ENCODE results near the gene PPP1R3C.

Gene PPP1R3C

GRCh38 chr10:91597197-91597881 is 35.5 kb downstream of the PPP1R3C start:
- DNase-seq = no peak

DNA sequence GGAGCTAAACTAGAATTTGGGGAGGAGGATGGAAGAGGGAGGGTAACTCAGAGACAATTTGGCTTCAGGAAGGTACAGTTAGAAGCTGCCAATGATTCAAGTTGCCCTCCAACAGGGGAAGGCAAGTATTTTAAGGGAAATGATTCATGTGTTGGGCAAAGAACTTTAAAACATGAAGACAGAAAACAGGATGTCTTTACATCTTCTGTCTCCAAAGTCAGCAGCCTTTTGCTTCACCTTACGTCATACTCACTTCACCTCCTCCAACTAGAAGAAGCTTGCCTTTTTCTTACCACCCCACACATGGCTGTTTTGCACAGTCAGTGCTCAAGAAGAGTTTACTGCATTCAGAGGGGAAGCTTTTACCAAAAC is 36.1 kb downstream of the PPP1R3C start:
- no peak for DNase-seq

- DNase-seq = no peak
Observed at GRCh38 chr10:91593834-91594233, 39.0 kb downstream of the PPP1R3C start.

GRCh38 chr10:91593366-91593765 is 39.5 kb downstream of the PPP1R3C start:
- DNase-seq = no peak

GRCh38 chr10:91592266-91592975 is 40.5 kb downstream of the PPP1R3C start:
- no peak for DNase-seq

DNA sequence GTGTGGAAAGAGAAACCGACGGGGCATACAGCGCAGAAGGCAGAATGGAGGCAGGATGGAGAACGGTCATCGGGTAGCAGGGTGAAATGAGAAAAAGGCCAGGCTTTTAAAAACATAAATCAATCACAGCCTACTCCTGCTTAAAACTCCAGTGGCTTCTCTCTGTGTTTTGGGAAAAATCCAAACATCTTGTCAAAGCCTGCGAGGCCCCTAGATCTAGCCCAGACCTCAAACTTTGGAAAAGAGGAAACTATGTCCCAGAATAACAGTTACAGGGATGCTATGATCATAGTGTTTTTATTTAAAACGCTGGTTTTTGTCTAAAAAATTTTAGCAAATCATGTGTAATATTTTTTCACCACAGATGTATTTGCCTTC is 41.1 kb downstream of the PPP1R3C start:
- DNase-seq = no peak

DNA sequence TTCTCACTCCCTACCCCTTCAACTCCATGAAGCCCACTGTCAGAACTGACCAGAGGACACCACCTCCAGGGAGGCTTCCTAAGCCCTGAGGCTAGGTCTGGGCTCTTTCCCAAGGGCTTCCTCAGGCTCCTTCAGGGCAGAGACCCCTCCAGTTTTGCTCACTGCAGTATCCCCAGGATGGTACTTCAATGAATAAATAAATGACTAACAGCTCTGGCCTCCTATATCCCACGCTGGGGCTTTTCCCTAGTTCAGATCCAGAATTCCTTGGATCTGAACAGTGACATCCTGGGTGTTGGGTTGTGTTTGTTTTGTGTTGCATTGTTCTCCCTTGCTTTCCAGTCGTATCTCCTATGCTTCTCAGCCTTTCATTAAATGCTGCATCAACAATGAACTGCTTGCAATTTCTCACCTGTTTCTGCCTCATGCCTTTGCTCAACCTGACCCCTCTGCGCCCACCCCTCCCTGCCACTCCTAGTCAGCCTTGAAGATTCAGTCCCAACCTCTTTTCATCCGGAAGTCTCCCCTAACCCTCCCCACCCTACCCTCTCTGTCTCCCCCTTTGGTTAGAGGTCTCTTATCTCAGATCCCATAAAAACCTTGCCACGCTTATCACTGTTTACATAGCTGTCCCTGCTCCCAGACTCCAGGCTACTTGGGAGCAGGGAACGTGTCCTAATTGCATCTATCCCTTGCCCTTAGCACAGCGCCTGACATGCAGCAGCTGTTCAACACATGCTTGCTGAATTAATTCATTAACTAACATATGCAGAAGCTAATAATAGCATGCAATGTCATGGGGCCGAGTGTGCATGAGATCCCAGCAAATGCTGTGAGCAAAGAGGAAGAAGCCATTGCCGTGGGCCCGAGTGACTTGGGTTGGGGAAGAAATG is 41.7 kb downstream of the PPP1R3C start:
- DNase-seq = no peak

- no peak for DNase-seq
Observed at GRCh38 chr10:91590142-91590903, 42.5 kb downstream of the PPP1R3C start.

DNA sequence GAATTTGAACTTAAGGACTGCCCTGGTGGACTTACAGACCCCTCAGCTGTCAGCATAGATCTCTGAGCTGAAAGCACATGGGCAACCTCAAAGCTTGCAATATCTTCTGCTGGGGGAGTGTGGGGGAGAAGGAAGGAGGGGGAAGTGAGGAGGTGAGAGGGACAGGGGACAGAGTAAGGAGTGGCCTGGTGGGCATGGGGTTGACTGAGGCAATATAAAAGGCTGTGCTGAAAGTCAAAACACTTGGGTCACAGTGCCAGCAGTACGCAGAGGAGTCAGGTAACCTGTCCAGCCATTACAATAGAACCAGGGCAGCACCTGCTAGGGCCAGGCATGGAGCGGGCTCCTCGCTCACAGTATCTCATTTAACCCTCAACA is 43.2 kb downstream of the PPP1R3C start:
- DNase-seq = no peak

DNA sequence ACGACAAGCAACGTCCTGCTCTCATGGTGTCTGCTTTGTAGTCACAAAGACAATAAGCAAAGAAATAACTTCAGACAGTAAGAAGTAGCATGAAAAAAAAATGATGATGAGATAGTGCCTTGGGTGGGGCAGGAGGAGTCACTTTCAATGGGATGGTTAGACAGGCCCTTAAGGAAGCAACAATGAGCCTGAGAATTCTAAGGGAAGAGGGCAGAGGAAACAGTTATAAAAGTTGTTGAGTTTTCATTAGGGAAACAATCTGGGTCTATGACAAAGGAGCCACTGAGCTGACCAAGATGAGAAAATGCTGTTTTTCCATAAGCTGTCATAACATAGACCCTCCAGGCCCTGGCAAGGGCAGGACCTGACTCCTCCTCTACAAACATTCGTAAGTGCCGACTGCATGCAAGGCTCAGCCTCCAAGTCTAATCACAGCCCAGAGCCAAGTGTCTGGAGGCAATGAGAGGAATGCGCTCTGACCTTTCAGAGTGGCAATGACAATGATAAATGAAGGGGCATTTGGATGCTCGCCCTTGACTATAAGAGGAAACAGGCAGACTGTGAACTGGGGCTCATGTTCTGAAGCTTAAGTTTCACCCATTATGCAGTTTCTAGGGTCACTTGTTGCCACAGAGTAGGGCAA is 43.7 kb downstream of the PPP1R3C start:
- DNase-seq = no peak

DNA sequence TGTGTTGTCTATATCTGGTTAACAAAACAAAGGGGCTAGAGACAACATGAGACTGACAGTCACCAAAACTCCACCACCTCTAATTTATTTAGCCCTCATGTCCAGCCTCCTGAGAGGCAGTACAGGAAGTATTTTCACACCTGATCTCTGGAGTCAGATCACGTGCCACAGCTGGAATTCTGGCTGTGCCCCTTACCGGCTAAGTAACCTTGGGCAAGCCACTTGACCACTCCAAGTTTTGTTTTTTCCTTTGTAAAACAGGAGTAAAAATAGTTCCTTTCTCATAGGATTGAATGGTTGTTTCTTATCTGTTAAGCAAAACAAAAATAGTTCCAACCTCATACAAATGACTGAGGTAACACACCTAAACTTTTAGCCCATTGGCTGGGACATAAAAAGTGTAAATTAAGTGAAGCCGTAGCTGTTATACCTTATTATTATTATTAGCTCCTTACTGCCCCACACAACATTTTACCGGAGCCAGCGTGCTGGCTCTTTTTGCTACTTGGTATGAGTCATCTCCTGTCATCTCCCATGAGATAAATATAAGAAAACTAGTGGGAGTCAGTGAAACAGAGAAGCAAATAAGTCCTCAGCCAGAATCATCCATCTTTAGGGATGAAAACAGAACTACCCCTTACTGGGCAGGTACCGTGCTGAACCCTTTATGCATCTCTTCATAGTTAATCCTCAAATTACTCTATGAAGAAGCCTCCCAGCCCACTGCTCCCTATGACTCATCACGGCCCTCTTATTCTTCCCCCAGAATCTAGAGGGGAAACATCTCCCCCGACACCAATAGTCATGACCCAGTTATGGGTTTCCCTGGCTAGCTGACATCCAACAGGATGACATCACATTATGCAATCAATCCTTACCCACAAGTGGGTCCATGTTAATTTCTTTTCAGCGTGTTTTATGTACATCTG is 44.9 kb downstream of the PPP1R3C start:
- DNase-seq = no peak

DNA sequence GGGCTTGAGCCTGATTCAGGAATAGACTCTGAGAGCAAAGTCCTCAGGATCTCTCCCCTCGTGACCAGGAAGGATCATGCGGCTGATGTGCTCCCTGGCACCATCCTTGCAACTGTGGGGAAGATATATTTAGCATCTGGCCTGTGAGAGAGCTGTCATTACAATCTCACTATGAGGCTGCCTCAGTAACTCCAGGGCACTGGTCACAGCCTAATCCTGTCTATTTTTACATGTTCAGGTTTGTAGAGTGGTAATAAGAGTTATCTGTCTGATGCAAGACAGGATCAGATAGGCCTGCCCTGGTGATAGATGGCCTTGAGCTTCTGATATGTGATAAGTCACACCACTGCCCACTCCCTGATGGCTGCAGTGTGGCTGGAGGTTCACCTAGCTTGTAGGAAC is 50.7 kb downstream of the PPP1R3C start:
- no peak for DNase-seq

- DNase-seq = no peak
Observed at GRCh38 chr10:91579329-91579985, 53.4 kb downstream of the PPP1R3C start.
